Stimulated activated CD8-positive, alpha-beta memory T cell treated with anti-CD3 and anti-CD28 coated beads, Interleukin-4, amount 100 ng/mL, for 48 hours (primary cell): ENCODE data around the gene DDRGK1.

Source experiments
- DNase-seq: peaks from one replicate; pipeline ENCODE4 v3.0.0-alpha.2; 2020

The DDRGK1 gene

DNA sequence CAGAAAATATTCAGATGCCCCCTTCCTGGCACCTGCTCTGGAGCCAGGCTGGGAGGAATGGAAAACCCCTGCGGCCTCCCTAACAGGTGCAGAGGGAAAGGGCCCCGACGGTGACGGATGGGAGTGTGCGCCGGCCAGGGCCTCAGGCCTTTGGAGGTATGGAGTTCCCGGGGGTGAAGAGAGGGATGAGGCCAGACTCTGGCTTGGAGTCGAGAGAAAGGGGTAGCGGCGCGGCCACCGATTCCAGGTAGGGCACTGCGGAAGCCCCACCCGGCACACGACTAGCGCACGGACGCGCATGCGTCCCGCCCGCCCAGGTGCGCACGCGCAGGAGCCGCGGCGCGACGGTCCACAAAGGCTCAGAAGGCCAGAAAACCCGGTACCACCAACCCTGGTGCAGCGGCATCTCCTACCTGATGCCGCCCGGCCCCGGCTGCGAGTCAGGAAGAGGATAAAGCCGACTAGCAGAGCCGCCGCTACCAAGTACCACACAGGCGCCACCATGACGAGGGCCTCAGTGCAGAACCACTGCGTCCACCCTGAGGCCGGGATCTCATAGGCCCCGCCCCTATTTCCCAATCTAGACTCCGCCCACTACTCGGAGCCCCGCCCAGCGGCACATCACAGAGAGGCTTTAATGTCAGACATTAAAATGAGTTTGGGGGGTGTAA, at the start of gene DDRGK1:
TSS of gene DDRGK1 (minus strand) at position 559 of the 671 bp plus-strand sequence. CDS start at position 504, 55 bp downstream.
- DNase-seq, result peak; percentile 98

DNA sequence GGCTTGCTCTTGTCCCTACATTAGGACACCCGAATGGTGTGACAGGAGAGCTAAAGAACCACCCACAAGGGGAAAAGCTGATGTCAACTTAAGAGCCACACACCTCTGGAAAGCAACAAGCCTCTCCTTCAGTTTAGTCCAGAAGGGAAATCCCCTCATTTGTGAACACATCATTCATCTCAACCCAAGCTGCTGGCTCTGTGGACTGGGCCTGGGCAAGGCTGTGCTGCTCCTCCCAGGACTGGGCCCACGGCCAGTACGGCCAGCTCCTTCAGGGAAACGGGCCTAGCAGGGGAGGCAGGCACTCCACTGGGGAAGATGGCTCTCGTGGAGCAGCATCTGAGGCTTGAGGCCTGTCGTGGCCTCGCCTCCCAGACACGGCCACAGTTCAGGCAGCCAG, 47.3 kb upstream of the DDRGK1 start:
- no peak for DNase-seq

DNA sequence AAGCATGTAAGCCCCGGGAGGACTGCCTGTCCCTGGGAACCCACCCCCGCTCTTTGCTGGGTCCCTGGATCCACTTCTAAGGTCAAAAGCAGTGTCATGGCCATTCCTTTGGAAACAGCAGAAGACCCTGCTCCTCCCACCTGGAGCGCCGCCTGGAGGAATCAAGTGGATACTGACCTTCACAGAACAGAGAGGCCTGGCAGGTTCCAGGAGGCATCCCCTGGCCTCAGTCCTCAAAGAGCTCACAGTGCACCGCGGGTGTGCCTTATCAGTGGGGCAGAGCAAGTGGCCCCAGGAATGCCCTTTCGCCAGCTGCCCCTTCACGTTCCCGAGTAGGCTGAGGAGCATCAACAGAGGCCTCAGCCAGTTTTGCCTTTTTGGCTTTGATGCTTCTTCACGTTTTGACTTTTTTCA, 45.6 kb upstream of the DDRGK1 start:
- DNase-seq, result no peak

DNA sequence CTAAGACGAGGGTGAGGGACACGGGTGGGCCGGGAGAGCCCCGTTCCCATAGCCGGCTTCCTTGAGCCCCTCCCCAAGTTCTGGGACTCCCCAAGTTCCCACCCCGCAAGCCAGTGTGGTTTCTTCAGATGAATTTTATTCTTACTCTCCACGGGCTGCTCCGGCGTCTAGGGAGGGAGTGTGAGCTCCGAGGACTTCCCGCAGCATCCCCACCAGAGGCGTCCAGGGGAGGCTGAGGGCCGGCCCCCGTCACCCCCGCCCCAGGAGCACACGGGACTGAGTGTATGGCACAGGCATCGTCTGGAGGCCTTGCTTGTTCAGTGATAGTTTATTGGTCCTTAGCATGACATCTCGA, 44.5 kb upstream of the DDRGK1 start:
- no peak for DNase-seq

DNA sequence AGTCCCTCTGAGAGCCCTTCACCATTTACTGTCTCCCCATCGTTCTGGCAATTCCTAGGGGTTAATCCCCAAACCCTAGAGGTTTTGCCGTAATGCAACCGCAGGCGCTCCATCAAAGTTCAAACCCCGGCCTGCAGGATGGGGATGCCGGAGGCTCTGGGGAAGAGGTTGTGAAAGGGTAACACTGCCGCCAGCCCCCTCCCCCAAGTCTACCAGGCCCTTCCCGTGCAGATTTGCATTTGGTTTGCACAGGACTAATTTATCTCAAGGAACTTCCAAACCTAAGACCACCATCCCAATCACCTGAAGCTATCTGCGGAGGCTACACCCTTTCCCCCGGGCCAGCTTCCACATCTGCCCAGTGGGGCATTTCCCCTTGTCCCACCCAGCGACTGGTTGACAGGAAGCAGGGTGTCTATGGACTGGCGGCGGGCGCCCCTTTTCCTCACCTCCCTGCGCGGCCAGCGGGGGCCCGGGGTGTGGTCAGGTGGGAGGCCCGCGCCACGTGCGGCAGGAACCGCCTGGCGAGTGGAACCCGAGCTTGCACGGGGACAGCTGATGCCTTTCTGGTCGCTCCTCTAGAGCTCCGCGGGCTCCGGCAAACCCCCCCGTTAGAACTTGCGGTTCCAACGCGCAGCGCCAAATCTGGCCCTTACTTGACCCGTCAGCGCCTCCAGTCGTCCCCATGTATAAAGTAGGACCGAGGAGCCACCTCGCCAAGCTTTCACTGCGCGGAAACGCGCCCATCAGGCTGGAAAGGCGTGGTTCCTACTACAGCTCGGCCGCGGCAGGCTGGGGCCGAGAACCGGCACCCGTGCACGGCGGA, 43.9 kb upstream of the DDRGK1 start:
- peak; percentile 43 for DNase-seq

DNA sequence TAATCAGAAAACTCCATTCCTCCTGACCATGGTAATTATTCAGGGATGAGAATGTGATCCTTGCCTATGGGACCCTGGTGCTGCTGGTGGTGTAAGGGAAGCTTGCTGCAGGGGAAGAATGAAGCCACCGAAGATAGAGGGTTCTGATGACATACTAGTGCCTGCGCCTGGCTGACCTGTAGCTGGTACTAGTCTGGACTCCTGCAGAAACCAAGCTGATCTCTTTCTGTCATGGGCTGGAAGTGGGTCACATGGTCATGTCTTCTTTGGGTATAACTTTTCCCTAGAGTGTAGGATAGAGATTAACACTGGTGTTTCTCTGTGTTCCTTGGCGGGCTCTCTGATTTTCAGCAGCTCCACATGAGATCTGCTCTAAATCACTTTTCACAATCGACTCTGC, 43.2 kb upstream of the DDRGK1 start:
- DNase-seq, result no peak

DNA sequence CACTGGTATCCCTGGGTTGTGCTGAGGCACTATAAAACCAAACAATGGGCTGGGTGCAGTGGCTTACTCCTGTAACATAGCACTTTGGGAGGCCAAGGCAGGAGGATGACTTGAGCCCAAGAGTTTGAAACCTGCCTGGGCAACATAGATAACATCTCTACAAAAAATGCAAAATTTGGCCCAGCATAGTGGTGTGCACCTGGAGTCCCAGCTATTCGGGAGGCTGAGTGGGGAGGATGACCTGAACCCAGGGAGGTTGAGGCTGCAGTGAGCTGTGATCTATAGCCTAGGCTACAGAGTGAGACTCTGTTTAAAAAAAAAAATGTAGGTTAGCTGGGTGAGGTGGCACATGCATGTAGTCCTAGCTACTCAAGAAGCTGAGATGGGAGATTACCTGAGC, 42.2 kb upstream of the DDRGK1 start:
- no peak for DNase-seq

DNA sequence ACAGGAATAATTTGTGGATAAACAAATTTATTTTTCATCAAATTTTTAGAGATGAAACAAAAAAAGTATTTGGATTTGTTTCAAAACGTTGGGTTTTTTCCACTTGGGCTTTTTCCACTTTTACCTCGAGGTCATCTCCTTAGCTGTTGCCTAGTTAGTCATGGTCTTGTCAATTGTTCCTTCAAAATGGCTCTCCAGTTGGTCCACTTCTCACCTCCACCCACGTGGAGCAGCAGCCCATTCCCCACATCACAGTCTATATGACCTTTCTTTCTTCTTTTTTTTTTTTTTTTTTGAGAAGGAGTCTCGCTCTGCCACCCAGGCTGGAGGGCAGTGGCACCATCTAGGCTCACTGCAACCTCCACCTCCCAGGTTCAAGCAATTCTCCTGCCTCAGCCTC, 41.2 kb upstream of the DDRGK1 start:
- DNase-seq, result no peak

DNA sequence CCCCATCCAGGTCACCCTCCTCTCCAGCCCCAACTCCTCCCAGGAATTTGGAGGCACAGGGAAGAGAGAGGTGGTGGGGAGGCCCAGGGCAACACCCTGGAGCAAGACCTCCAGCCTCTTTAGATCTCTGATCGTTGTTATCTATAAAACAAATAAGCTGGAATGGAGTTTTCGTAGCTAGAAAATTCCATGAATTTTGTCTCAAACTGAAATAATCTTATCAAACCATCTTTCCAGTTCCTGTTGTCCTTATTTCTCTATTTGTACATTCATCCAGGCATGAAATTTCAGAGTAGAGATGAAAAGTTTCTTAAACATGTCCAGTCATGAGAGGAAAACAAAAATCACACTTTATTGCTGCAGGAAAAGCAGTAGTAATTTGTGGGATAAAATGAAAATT, 40.7 kb upstream of the DDRGK1 start:
- no peak for DNase-seq

DNA sequence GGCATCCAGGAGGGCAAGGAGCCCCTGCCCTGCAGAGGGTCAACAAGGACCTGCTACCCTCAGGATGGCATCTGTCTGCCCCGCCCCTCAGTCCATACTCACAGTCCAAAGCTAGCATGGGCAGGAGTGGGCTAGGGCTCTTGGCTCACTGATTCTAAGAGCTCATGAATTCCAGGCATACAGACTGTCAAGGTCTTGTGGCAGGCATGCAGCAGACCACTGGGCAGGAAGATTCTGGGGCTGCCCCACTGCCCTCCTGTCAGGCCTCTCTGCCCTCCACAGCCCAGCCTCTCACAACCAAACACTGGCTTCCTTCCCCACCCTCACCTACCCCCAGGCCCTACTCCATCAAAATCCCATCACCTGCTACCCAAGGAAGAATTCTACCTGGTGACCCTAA, 40.1 kb upstream of the DDRGK1 start:
- no peak for DNase-seq

DNA sequence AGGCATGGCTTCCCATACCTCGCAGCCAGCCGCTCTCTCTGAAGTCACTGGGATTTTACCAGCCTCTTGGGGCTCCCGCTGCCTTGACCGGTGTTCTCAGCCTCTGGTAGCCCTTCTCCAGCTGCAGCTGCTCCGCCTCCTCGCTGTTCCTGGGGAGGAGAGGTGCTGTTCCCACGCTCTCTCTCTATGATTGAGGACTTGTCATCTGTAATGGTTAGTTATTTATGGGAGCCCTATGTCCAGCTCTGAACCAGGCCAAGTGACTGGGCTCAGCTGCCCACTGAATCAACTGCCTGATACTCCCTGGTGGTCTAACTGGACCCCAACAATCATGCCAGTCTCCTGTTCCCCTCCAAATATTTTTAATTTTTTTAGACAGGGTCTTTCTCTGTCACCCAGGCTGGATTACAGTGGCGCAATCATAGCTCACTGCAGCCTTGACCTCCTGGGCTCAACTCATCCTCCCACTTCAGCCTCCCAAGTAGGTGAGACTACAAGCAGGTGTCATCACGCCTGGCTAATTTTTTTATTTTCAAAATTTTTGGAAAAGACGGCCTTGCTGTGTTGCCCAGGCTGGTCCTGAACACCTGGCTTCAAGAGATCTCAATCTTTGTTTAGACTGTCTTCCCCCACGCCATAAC, 39.4 kb upstream of the DDRGK1 start:
- DNase-seq, result no peak

DNA sequence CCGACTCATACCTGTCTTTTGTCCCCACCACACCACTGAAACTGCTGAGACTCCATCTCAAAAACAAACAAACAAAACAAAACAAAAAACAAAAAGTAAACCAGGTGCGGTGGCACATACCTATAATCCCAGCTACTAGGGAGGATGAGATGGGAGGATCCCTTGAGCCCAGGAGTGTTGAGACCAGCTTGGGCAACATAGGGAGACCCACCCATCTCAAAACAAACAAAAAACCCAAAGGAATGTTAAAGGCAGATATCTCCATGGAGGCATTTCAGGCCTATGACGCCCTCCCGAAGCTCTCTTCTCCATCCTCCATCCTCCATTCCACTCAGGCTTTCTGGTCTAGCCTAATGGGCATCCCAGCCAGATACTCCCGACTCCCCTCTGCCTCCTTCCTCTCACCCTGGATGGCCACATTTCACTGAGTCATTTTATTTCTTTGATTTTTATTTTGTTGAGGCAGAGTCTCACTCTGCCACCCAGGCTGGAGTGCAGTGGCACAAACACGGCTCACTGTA, 37.8 kb upstream of the DDRGK1 start:
- DNase-seq, result no peak

DNA sequence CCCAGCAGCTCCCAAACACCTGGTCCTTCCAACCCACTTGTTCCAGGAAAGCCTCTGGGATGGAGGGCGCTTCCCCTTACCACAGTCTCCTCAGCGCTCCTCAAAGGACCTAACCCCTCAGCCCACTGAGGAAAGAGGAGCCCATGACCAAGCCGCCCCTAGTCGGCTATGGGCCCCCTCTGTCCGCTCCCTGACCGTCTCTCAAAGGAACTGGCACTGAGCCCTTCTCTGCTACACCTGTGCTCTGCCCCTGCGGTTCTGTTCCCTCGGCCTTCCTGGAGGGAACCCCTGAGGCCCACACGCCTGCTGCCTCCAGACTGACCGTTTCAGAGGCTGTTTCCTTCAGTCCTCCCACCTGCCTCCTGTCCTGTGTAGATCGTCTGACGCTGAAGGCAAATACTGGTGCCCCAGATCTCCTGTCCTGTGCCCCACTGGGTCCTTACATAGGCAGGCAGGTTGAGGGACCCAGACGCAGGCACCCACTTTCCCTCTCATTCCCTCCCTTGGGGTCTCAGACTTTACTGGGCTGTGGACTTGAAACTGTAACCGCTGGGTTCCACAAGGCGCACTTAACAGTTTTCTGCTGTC, 36.4 kb upstream of the DDRGK1 start:
- DNase-seq, result no peak

DNA sequence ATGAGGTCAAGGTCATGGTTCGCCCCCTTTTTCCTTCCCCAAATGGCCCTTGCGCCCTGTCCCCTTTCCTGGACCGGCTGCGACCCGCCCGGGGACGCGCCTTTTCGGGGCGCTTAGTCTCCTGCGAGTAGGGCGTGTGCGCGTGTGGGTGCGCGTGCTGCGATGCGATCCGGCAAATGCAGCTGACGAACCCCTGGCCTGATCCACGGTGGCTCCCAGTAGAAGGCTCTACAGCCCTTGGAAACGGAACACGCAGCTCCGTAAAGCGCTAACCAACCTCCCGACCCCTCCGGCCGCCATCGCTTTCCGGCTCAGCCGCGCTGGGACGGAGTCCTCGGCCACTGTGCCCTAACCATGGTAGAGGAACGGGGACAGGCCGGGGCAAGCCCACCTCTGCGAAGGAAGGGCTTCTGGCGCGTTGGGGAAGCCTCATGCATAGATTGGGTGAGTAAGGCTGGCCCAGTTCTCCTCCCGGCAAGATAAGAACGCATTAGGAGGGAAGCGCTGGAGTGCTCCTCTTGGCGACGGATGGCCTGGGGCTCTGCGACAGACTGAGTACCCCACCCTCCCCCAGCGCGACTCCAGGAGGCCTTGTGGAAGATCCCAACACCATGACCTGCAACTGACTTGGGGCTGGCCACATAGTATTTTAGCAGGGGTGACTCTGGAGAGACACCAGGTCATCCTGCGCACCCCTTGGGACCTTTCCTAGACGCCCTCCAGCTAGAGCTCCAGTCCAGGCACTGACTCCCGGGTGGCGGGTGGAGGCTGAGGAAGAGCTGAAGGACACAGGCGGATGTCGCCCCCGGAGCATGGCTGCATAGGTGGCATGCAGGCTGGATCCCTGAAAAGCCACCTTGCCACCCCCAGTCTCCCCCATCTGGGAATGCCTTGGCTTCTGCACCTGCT, 35.6 kb upstream of the DDRGK1 start:
- DNase-seq, result no peak

DNA sequence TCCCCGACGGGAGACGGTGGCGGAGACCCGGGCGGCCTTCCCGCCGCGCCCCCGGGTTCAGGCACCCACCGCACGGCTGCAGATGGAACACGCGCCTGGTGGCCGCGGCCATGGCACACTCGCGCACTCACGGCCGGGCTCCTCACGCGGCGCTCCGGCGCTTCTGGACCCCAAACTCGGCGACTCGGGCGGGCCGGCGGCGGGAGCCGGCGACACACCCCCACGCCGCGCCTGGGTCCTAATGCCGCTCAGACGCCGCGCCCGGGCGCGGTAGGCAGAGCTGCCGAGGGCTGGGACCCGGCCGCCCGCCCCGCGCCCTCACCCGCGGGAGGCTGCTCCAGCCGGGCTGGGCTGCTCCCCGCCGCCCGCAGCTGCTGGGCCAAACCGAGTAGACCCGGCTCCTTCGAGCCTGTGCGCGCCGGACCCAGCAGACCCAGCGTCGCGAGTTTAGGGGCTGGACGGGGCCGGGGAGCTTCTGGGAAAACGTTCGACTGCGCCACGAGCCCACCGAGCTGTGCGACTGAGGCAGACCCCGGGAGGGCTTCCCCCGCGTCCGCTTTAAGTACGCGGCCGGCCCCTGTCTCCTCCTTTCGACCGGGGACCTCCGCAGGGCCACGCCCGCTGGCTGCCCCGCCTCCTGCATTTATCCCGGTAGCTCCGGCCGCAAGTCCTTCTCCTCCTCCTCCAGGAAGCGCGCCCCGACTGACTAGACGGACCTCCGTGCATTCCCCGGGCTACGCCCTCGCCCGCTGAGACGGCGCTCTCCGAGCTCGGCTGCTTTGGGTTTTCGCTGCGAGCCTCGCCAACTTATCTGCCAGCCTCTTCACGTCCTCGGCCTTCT, 34.8 kb upstream of the DDRGK1 start, which contains the start of gene SLC4A11:
TSS of gene SLC4A11 (minus strand) at position 165 of the 841 bp plus-strand sequence. CDS start at position 112, 53 bp downstream.
- DNase-seq, result peak; percentile 63

DNA sequence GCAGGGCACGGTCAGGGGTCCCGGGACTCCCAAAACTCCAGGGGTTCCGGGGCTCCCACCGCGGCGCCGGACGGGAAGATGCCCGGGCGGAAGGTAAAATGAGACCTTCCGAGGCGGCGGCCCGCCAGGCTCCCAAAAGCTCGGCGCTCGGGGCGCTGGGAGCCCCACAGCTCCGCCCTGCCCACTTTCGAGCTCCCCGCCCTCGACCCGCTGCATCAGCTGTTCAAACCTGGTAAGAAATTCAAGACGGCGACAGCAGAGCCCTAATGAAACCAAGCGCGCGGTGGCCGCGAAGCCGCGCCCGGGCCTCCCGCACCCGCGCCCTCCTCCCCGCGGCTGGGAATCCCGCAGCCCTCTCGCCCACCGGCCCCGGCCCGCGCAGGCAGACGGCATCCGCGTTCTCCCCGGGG, 34.1 kb upstream of the DDRGK1 start:
- DNase-seq, result peak; percentile 71

DNA sequence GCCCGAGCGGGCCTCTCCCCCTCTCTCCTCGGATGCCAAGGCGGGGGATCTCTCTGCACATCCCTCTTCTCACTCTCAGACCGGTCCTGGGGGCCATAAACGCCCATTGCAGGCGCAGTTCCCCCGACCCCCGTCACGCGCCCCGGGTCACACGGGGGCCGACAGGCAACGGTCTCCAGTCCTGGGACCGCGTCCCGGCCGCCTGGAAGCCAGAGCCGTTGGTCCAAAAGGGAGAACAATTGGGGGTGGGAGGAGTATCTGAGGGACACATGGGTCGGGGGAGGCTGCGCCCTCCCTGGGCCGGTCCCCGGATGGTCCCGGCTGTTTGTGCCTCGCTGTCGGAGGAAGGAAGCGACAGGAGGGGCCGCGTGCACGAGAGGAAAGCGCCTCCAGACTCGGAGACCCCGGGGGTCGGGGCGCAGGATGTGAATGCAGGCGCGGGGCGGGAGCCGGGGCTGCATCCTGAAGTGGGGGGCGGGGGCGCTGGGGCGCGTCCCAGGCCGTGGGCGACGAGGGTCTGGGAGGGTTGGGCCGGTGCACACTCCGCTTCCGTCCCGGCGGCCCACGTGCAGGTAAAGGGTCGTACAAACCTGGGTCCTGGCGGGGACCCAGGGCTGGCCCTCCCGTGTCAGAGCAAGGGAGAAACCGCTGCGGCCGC, 33.6 kb upstream of the DDRGK1 start:
- no peak for DNase-seq

DNA sequence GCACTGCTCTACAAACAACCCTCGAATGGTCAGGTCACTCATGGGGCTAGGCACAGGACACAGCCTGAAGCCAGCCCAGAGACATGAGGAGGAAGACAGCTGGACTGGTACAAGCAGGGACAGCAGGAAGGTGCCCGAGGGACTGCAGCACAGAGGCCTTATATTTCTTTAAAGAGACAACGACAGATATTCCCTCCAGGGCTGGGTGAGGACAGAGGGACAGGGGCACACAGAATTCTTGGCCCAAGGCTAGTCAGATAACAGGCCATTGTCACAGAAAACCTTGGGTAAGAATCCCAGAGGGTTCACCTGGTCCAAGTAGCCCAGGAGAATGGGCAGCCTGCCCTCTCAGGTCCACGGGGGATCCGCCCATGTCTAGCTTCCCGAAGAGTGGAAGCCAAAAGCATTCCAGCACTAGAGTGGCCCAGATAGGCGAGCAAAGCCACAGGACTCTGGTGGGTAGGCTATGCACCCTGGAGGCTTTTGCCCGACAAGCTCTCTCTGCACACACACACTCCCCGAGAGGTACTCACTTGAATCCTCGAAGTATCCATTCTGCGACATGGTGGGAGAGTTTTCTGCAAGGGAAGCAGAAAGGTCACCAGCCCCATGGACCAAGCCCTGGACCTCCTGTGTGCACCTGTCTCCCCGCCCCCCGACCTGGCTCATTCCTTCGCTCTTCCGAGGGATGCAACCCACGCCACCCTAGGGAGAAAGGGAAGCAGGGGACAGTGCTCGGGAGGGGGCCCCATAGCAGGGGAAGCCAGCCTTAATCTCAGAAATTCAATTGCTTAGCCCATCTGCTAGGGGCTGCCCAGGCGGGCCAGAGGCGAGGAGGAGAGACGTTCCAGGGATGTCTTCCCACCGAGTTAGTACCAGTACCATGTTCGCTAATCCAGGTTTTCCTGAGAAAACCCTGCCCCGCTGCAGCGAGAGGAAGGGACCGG, 32.8 kb upstream of the DDRGK1 start:
- no peak for DNase-seq

DNA sequence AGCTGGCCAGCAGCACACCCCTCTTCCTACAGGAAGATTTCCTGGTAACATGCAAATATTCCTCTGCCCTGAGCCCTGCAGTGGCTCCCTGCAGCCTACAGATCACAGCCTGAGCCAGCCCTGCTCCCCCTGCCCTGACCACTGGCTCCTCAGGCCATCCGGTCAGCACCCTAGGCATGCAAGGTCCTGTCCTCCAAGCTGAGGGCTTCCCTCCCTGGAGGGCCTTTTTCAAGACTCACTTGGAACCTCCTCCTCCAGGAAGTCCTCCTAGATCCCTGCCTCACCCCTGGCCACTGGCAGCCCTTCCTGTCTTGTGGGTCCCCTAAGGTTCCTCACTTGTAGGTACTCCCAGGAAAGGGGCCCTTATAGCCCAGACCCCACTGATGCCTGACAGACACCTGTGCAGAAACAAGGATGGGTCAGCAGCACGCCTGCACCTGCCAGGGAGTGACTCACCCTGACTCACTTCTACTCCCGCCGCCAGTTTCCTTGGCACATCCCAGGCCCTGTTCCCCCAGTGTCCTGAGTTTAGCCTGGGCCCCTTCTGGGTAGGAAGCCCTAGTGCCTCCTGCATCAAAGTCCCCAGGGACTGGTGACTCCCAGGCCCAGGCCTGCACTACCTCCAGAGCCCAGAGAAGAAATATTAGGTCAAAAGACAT, 31.3 kb upstream of the DDRGK1 start:
- no peak for DNase-seq
